Glomerular endothelial cell (primary cell): ENCODE results near the gene CNBD2. TPM values are rescaled to one million over a fixed set of nuclear protein-coding genes. Genes with fewer than 3 reads are reported as not detected.
"Not testable (repeated sequence)": the region's sequence is repeated elsewhere in the genome, so short reads cannot be mapped to it uniquely, and the experiment has no call there.

ENCODE experiments used
- DNase-seq: peaks from one replicate; pipeline ENCODE4 v3.0.0-alpha.2; 2011; ENCODE audit warnings: low read depth, low spot score; ENCODE audit errors: extremely low read depth
- total RNA-seq: library from RNA; depleted of rRNA; stranded (reverse); fragments of >200 nt; gene quantifications from 2 replicates; pipeline ENCODE4 v1.2.3, GENCODE V29; 2015

Gene CNBD2
- total RNA-seq, result 2.6 and 8.4 TPM in 2 replicates

DNA sequence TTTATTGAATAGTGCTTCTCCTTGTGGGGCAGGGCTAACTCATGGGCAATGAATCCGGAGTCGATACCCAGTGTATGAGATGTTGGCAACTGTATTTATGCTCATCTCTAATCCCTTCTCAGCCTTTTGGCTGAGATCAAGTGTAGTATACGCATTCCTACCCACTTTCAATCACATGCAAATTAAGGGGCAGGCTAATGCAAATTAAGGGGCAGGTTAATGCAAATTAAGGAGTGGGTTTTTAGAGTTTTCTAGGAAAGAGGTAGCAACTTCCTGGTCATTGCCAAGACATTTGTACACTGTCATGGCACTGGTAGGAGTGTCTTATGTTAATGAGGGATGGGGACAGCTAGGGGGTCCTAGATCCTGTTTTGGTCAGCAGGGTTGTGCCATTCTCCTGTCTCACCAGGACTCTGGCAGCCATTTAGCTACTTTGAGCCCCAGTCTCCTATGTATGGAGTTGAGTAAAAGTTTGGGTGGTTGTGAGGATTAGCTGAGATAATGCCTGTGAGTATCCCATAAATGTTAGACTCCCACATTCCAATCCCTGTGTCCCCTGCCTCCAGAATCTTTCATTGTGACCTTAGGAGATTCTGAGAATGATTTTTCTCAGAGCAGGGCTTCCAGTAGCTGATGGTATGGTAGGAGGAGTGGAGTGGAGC is at the start of gene CNBD2:
Gene CNBD2 (plus strand): TSS at position 612 of the 662 bp plus-strand sequence. CDS start 173 bp downstream, outside the sequence.
- no peak for DNase-seq

DNA sequence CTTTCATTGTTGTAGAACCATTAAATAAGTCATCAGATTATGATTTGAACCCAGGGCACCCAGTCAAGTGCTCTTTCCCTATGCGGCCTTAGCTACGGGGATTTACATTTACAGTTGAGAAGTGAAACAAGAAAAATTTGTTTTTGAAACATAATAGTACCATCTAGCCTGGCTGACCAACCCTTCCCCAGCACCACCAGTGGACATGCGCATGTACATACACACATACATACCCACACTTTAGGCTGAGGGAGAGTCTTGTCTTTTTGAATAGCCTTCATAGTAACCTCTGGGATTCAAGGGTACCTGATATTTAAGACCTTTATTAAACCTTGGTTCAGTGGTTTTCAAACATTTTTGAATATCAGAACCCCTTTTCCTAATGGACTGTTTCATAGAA is 47.9 kb upstream of the CNBD2 start:
- DNase-seq, result no peak

DNA sequence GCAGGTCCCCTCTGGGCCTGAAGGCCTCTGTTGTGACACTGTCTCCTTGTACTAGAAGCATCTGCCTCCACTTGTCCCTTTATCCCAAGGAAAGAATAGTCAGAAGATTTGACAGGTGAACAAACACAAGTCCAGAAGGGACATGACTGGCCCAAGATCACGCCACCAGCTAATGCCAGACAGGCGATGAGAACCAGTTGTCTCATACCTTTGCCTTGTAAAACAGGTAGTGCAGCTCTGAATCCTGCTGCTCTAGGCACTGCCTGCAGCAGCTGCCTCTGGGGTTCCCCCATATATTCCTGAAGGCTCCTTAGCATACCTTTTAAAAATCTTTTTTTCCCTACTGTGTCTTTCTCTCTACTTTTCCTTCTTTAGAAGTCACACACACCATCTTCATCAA is 39.1 kb upstream of the CNBD2 start:
- no peak for DNase-seq

DNA sequence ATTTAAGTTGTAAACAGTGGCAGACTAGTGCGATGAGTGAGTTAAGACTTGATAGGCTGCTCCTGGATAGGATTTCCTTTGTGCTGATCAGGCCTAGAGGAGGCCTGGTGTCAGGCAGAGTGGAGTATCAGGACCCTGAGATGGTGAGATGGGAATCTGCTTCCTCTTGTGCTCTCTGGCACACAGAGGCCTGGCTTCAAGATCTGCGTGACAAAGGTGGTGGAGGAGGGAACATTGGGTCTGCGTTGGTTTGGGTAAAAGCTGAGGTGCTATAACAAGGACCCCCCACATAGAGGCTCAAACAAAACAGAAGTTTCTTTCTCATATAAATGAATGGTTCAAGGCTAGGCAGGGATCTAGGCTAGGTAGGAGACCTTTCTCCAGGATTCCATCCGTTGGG is 34.3 kb upstream of the CNBD2 start:
- no peak for DNase-seq

DNA sequence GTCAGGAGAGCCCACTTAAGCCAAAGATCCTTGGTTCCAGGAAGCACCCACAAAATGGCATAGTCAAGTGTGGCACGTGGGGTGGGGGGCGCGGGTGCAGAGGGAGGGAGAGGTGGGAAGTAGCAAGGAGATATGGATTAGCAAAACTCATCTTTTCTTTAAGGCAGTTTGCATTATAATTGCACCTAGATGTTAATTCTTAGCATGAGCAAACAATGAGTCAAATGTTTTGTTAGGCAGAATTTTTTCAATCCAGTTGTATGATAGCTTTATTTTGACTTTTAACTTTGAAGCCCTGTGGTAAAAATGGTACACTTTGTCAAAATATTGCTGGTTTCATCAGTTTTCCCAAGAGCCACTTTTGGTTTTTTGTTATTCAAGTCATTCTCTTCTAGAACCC is 29.1 kb upstream of the CNBD2 start:
- no peak for DNase-seq

DNA sequence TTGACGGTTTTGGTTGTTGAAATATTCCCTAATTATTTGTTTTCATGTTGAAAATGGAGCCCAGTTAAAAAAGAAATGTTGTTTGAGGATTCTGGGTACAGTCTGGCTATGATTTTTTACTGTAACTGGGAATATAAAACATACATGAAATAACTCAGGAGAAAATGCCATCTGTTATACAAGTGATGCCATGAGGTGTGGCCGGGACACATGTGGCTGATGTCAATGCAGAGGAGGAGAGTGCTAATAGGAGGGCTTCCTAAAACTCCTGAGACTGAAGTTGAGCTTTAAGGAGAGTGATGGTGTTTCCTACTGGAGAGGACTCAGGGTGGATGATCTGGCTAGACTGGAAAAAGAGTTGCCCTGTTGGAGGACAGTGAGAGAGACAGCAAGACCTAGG is 26.8 kb upstream of the CNBD2 start:
- DNase-seq, result no peak

DNA sequence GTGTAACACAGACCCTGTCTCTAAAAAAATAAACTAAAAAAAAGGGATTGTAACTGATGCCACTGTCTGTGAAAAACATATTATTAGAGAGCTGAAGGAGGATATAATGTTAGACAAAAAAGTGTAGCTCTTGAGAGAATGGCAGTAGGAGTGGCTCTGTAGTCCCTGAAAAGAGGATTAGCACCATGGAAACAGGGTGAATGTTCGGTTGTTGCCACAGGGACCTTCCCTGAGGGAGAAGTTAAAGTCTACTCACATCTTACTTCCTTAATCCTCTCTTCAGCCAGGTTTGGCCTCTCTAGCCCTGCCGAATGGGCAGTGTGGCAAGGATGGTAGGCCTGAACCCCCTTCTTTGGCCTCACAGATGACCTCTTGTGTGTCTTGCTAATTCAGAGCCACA is 26.1 kb upstream of the CNBD2 start:
- no peak for DNase-seq

DNA sequence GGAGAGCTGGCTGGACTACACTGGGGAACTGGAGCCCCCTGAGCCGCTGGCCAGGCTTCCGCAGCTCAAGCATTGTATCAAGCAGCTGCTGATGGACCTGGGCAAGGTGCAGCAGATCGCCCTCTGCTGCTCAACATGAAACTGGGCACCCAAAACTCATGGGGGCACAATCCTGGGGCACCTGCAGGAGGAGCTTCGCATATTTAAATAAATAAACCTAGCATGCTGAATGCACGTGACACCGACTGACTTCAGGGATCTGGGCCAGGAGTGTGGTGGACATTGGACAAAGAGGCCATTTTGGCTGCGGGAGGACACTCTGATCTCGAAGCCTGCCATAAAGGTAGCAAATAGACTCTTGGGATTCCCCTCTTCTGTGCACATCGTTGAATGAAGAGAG is 20.9 kb upstream of the CNBD2 start:
- DNase-seq, result no peak

DNA sequence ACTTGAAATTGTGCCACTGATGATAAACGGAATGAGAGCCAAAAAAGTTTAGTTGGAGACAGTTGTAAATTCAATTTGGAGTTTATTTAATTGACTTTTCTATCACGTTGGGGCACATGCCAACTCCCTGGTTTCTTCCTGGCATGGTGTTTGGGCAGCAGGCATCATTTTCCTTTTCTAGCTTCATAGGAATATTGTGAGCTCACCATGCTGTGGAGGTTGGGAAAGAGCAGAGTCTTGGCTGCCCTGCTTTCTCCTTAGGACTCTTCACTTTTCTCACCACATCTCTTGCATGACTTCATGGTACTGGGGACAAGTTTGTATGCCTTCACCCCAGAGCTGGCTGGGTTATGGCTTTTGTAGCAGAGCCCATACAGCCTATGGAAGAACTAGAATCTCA is 20.5 kb upstream of the CNBD2 start:
- no peak for DNase-seq

DNA sequence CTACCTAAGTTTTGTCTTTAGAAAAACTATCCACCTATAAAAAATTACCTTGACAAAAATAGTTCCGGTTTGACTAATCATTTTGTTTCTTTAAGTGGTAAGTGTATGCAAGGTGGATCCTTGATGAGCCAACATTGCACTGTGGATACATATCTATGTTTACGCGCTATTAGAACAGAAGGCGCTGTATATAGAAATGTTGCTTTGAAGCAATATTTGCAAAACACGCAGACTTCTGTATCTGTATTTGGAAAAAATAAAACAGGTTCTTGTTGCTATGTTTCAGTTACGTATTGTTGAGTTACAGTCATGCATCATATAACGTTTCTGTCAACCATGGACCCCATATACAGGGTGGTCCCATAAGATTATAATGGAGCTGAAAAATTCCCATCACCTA is 18.3 kb upstream of the CNBD2 start:
- DNase-seq, result no peak

DNA sequence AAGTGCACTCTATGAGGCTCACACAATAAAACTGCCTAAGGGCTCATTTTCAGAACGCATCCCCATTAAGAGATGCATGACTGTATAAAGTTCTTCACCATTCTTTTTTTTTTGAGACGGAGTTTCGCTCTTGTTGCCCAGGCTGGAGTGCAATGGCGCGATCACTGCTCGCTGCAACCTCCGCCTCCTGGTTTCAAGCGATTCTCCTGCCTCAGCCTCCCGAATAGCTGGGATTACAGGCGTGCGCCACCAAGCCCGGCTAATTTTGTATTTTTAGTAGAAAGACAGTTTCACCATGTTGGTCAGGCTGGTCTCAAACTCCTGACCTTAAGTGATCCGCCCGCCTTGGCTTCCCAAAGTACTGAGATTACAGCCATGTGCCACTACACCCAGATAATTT is 16.3 kb upstream of the CNBD2 start:
- not testable (repeated sequence) for DNase-seq

DNA sequence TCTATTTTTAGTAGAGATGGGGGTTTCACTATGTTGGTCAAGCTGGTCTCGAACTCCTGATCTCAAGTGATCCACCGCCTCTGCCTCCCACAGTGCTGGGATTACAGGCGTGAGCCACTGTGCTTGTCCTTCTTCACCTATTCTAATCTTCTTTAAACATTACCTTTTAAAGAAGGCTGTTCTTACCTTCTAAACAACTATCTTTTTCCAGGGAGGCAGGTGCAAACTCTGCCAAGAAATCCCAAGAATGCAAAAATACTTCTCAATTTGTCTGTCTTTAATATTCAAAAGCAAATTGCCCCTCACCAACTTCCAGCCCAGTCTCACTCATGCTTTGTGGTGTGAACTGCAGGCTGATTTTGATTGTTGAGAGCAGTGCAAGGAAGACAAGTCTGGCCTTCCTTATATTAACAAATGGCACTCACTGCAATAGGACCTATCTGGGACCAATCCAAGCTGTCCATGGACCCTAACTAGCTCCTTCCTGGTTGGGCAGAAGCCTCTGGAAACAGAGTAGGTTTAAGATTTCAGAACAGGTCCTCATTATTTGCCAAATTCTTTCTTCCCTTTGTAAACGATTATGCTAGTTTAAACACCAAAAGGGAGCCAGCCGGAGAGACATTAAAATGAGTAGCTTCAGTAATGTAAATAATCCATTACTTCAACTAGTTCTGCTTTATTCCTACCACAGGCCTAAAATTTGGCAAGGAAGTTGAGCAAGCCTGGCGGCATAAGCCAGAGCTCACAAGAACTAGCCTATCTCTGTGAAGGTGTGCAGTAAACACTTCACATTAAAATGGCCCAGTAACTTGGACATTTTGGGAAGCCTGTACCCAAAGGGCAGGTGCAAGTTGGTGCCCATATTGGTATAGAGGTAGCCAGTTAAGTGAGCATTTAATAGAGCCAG is 15.7 kb upstream of the CNBD2 start:
- no peak for DNase-seq

DNA sequence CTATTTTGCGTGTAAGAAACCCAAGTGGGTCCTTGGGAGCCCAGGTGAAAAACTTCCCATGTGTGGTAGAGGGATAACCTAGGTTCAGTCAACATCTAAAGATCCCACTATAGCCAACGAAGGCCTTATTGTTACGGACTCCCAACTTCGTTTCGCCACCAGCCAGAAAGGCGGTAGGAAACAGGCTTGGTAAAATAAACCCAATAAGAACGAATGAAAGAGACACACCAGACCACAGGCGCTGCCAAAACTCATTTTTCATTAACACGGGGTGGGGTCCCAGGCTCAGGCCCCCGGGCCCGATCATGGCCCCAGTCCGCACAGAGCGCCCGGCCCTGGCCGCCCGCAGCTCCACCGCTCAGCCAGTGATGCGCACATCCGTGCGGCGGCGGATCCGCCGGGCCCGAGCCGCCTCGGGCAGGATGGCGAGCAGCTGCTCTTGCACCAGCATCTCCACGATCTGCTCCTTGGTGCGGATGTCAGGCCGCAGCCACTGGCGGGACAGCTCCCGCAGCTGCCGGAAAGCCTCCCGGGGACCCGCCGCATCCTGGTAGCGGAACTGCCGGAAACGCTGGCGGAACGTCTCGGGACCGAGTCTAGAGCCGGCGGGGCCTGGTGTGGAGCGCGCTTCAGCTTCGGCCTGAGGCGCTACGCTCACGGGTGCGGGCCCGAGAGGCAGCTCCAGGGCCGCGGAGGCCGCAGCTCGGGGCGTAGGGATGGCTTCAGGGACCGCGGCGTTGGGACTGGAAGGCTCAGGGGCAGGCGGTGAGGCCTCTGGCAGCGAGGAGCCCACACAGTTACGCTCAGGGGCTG is 14.8 kb upstream of the CNBD2 start:
- DNase-seq, result no peak

DNA sequence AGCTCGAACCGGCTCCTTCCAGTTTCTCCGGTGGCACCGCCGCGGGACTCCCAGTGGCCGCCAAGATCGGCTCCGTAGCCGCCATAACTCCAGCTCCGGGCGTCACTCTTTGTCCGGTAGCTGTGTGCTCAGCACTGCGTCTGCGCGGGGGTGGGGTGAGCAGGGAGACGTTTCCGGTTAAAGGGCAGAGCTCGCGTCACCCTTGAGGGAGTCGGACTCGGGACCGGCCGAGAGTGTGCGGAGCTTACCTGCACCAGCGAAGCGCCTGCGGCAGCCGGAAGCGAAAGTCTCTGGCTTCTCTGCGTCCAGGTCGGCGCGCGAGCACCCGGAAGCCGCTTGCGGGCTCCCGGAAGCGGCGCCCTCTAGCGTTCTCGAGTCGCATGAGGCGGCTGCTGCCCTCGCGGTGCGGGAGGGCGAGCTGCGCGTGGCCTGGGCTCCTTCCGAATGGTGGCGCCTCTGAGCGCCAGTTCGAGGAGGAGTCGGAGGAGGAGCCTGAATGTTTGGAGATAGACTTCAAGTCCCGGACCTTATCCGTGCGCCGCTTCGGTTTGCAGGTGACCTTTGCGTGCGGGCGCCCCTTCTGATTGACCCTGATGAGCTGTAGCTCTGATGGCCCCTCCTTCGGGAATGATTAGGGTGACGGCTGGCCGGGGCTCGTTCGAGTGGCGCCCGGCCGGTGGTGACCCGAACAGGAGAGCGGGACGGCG is 14.0 kb upstream of the CNBD2 start, which contains the start of gene SCAND1:
Gene SCAND1 (minus strand): TSS at position 303 of the 707 bp plus-strand sequence. CDS start 218 bp downstream, at position 85.
- peak; percentile 44 for DNase-seq

DNA sequence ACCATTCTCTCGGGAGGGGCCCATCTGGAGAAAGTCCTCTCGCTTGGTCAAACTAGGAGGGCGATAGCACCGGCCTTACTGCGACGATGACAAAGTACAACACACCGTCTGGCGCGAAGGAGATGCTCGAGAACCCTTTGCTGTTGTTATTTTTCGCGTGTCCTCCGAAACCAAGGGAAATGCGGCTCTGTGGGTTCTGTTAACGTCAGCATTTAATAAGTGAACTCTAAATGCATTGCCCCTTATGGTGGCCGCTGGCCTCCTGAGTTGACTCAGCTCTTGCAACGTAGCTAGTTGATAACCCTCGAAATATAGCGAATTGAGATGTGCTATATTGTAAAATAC is 13.5 kb upstream of the CNBD2 start:
- DNase-seq, result no peak

DNA sequence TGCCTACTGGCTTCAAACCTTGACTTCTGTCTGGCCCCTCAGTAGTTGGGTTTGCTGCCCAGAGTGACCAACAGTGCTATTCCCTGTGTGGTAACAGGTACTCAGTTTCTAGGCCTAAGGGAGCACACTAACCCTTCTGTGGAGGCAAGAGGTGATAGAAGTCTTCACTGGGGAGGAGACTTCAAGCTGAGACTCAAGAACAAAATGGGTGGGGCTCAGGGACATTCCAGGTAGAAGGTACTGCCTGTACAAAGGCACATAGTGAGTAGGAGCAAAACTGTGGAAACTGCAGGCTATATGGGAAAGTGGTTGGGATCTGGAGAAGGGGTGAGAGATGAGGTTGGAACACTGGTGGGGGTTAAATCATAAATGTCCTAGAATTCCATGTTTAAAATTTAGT is 11.8 kb upstream of the CNBD2 start:
- DNase-seq, result no peak

DNA sequence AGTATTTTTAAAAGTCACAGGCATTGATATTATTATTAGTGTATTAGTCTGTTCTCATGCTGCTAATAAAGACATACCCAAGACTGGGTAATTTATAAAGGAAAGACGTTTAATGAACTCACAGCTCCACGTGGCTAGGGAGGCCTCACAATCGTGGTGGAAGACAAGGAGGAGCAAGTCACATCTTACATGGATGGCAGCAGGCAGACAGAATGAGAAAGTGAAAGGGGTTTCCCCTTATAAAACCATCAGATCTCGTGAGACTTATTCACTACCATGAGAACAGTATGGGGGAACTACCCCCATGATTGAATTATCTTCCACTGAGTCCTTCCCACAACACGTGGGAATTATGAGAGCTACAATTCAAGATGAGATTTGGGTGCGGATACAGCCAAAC is 9.1 kb upstream of the CNBD2 start:
- DNase-seq, result not testable (repeated sequence)

DNA sequence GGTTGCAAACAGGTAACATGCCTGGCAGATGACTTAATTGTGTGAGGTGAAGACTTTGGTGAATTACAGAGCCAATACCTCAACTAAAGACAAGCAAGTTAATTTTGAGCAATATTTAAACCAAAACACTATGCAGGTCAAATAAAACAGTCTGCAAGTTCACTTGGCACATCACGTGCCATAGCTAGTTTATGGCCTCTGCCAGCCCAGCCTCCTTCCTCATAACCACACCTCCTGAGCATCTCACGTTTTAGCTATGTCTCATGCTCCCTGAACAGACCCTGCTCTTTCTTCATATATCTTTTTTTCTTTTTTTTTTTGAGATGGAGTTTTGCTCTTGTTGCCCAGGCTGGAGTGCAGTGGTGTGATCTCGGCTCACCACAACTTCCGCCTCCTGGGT is 4.5 kb upstream of the CNBD2 start:
- DNase-seq, result no peak

DNA sequence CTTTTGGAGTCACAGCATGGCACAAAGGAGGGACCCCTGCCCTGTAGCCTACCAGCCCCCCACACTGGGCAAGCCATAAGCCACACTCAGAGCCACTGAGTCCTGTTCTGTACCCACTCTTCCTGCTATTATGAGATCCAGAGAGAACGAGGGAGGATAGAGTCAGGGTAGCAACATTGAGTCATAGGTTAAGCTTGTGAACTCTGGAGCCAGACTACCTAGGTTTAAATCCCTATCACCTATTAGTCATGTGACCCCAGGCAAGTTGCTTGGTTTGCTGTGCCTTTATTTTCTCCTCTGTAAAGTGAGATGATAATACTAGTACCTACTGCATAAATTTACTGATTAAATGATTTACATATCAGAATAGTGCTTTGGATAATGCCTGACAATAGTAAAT is 540 bp downstream of the CNBD2 start:
- no peak for DNase-seq

DNA sequence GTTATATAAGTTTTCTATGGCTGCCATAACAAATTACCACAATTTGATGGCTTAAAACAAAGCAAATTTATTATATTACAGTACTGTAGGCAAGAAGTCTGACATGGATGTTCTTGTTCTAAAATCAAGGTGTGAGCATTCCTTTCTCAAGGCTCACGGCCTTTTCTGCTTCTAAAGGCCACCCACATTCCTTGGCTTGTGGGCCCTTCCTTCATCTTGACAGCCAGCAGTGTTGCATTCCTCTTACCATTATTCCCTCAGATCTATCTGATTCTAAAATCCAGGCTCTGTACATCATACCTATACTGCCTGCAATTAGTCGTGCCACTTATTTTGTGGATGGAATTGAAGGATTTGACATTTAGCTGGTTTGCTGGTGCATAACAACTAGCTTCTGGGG is 3.6 kb downstream of the CNBD2 start:
- DNase-seq, result no peak

DNA sequence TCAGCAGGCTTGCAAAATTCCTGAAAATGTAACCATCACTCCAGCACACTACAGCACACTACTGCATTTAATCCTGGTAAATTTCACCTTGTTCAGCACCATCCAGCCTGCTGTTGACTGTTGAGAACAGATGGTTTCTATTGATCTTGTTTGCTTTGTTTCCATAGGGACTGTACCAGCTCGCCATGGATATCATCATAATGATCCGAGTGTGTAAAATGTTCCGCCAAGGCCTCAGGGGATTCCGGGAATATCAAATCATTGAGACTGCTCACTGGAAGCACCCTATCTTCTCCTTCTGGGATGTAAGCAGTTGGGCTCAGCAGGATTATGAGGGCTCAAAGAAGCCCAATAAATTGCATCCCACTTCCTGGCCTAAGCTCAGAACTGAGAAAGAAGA is 4.1 kb downstream of the CNBD2 start:
- no peak for DNase-seq
